ENCODE results near the gene IFFO2. TPM values are rescaled to one million over a fixed set of nuclear protein-coding genes. Genes with fewer than 3 reads are reported as not detected.

Gene IFFO2
- total and polyA plus RNA-seq, 2 of the 13 experiments (the other 11 are each of a cell fraction or from before 2014, with no cell fraction given), result 7.3 to 16.7 TPM

DNA sequence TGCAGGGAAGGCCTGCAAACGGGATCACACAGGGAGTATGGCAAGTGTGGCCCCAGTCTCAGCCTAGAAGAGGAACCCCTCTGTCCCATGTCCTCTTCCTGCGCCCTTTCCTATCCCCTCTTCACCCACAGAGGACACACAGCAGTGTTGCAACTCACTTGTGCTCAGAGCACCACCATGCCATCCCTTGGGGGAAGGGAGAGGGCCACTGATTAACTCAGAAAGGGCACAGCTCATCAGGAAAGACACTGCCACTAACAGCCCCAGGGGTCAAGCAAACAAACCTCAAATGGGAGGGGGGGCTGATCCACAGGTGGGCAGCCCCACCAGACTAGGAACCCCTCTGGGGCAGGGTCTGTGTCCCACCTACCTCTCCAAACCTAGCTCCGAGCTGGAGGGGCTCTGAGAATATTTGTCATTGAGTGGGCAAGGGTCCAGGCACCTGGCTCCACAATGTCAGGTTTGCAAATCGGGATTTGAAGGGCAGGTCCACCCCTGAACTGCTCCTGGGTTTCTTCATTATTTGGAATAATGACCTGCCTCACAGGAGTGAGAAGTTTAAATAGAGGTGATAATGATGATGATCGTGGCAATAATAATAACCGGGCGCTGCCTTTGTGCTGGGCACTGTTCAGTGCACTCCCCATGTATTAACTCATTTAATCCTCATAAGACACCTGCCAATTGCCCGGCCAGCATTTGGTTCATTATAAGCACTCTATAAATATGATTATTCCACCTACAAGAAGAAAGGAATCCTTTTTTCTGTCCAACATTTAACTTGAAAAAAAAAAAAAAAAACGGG lies 55.1 kb downstream of the IFFO2 start (continued):
- TF ChIP-seq, protein P1, sequence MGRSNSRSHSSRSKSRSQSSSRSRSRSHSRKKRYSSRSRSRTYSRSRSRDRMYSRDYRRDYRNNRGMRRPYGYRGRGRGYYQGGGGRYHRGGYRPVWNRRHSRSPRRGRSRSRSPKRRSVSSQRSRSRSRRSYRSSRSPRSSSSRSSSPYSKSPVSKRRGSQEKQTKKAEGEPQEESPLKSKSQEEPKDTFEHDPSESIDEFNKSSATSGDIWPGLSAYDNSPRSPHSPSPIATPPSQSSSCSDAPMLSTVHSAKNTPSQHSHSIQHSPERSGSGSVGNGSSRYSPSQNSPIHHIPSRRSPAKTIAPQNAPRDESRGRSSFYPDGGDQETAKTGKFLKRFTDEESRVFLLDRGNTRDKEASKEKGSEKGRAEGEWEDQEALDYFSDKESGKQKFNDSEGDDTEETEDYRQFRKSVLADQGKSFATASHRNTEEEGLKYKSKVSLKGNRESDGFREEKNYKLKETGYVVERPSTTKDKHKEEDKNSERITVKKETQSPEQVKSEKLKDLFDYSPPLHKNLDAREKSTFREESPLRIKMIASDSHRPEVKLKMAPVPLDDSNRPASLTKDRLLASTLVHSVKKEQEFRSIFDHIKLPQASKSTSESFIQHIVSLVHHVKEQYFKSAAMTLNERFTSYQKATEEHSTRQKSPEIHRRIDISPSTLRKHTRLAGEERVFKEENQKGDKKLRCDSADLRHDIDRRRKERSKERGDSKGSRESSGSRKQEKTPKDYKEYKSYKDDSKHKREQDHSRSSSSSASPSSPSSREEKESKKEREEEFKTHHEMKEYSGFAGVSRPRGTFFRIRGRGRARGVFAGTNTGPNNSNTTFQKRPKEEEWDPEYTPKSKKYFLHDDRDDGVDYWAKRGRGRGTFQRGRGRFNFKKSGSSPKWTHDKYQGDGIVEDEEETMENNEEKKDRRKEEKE (IDR thresholded peaks at IDR 0.05), result no peak
- TF ChIP-seq ZNF83 (CRISPR knock-in tag; IDR thresholded peaks at IDR 0.05; ENCODE audit: borderline replicate concordance) (0 out of 2 replicates have a peak, but pooled peaks have one; percentile 15), TMF1 (CRISPR knock-in tag; IDR thresholded peaks at IDR 0.05; ENCODE audit: low read depth) (no peak), ZNF362 (CRISPR knock-in tag; IDR thresholded peaks at IDR 0.05; ENCODE audit: borderline replicate concordance) (peak; percentile 41; the same call in 1 of the 2 replicates), ZNF572 (CRISPR knock-in tag; IDR thresholded peaks at IDR 0.05) (no peak), ZNF704 (CRISPR knock-in tag; IDR thresholded peaks at IDR 0.05; ENCODE audit: borderline replicate concordance) (no peak), SNRNP70 (IDR thresholded peaks at IDR 0.05; ENCODE audit: low read depth, low read length) (no peak), ATM (IDR thresholded peaks at IDR 0.05; ENCODE audit: borderline replicate concordance) (no peak), SIX4 (CRISPR knock-in tag; IDR thresholded peaks at IDR 0.05) (no peak), BRD4 (CRISPR knock-in tag; IDR thresholded peaks at IDR 0.05) (peak; percentile 72), ZNF75D (CRISPR knock-in tag; IDR thresholded peaks at IDR 0.05; ENCODE audit: borderline replicate concordance) (no peak), ZNF468 (CRISPR knock-in tag; IDR thresholded peaks at IDR 0.05) (no peak), PCBP2 (optimal IDR thresholded peaks at IDR 0.05; ENCODE audit: low read depth, low read length, poor library complexity, severe bottlenecking) (no peak), SRSF4 (IDR thresholded peaks at IDR 0.05; ENCODE audit: low read depth, low read length, poor library complexity, severe bottlenecking) (no peak), LBX2 (CRISPR knock-in tag; IDR thresholded peaks at IDR 0.05; ENCODE audit: borderline replicate concordance) (no peak), EEA1 (CRISPR knock-in tag; IDR thresholded peaks at IDR 0.05; ENCODE audit: borderline replicate concordance) (no peak), EZH2 (conservative IDR thresholded peaks at IDR 0.05; ENCODE audit: low read depth, low read length) (no peak), MZF1 (CRISPR knock-in tag; IDR thresholded peaks at IDR 0.05; ENCODE audit: borderline replicate concordance) (no peak), CBFB (CRISPR knock-in tag; IDR thresholded peaks at IDR 0.05) (peak; percentile 84)
- TF ChIP-seq, protein P2, sequence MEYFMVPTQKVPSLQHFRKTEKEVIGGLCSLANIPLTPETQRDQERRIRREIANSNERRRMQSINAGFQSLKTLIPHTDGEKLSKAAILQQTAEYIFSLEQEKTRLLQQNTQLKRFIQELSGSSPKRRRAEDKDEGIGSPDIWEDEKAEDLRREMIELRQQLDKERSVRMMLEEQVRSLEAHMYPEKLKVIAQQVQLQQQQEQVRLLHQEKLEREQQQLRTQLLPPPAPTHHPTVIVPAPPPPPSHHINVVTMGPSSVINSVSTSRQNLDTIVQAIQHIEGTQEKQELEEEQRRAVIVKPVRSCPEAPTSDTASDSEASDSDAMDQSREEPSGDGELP (IDR thresholded peaks at IDR 0.05; ENCODE audit: borderline replicate concordance, low read depth), result peak; percentile 73; the same call in 1 of the 2 replicates
